ENCODE data around the gene MFSD2A. TPM values are rescaled to one million over a fixed set of nuclear protein-coding genes. Genes with fewer than 3 reads are reported as not detected.

Gene MFSD2A
- total RNA-seq, 3 donors from 2014 or later = 11.3 to 29.6 (median 24.4) TPM

DNA sequence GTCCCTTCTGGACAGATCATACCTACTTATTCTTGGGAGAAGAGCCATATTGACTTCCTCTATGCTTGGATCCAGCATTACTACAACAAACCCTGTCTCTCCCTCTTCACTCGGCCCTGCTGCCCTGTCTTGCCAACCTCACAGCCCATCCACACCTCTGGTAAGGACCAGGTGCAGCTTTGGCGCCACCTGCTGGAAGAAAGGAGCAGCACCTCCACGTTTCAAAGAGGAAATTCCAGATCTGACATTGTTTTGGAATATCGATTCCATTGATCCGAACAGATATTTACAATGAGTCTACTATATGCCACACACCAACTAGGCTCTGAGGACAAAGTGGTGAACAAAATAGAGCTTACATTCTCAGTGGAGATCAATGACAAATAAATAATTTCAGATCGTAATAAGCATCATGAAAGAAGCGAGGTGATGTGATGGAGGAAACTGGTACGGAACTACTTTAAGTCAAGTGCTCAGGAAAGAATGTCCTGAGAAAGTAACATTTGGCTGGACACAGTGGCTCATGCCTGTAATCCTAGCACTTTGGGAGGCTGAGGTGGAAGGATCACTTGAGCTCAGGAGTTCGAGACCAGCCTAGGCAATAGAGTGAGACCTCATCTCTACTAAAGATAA lies 18.7 kb downstream of the MFSD2A start:
- ATAC-seq (peak; percentile 89), DNase-seq (peak; percentile 78 to 87 (median 83))
- intact Hi-C loops (cut with DNase I, micrococcal nuclease) = loop anchor here (5.0 to 10.0 kb wide), 3 partner anchors 59 to 159 kb away; no protein-coding TSS in a partner anchor
- Histone ChIP-seq H3K4me1 (ENCODE audit: low read depth) (peaks cover 2% of the 10 kb centered on the region), H3K36me3 (ENCODE audit: low read depth) (no peaks in the 10 kb centered on the region), H3K9me3 (no peaks in the 10 kb centered on the region), H3K4me3 (no peak overlapping the region)
- TF ChIP-seq, protein P1, sequence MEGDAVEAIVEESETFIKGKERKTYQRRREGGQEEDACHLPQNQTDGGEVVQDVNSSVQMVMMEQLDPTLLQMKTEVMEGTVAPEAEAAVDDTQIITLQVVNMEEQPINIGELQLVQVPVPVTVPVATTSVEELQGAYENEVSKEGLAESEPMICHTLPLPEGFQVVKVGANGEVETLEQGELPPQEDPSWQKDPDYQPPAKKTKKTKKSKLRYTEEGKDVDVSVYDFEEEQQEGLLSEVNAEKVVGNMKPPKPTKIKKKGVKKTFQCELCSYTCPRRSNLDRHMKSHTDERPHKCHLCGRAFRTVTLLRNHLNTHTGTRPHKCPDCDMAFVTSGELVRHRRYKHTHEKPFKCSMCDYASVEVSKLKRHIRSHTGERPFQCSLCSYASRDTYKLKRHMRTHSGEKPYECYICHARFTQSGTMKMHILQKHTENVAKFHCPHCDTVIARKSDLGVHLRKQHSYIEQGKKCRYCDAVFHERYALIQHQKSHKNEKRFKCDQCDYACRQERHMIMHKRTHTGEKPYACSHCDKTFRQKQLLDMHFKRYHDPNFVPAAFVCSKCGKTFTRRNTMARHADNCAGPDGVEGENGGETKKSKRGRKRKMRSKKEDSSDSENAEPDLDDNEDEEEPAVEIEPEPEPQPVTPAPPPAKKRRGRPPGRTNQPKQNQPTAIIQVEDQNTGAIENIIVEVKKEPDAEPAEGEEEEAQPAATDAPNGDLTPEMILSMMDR (IDR thresholded peaks at IDR 0.05) = peak; percentile 86

DNA sequence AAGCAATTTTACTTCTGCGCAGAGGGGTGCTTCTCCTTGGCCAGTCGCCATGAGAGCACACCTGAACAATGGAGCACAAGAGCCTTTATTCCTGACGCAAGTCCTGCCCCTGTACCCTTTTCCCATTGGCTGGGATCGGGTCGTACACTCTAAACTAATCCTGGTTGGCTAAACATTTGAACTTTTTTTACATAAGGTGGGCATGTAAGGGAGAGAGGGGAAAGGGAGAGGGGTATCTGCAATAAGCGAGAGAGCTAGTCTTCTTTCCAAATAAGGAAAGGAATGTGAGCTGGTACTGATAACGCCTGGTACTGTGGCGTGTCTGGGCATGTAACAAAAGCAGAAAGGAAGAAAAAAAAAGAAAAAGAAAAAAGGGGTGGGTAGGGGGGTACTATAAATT lies 21.8 kb downstream of the MFSD2A start:
- Histone ChIP-seq H3K9me3 (no peaks in the 10 kb centered on the region), H3K4me1 (ENCODE audit: low read depth) (peaks cover 16% of the 10 kb centered on the region), H3K36me3 (ENCODE audit: low read depth) (no peaks in the 10 kb centered on the region), H3K4me3 (no peak overlapping the region)
- ATAC-seq (no peak), DNase-seq (no peak)
- TF ChIP-seq, protein P1 (IDR thresholded peaks at IDR 0.05) = no peak
- intact Hi-C loops (cut with DNase I, micrococcal nuclease) = loop anchor here (10.0 kb wide), 2 partner anchors 62 to 162 kb away; no protein-coding TSS in a partner anchor

DNA sequence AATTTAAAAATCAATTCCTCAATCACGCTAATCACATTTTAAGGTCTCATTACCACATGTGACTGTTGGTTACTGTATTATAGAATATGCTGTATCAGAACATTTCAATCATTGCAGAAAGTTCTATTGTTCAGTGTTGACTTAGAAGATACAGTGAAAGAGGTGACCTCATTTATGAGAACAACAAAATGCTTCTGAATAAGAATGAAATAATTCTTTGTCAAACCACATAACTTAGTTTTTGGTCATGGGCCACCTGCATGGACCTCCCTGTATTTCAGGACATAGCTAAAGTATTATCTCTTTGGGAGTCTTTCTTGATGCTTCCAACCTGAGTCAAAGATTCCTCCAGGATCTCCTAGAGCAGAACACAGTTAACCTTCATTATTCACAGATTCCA lies 22.3 kb downstream of the MFSD2A start:
- Histone ChIP-seq H3K36me3 (ENCODE audit: low read depth) (no peaks in the 10 kb centered on the region), H3K4me1 (ENCODE audit: low read depth) (peaks cover 19% of the 10 kb centered on the region), H3K4me3 (no peak overlapping the region), H3K9me3 (no peaks in the 10 kb centered on the region)
- intact Hi-C loops (cut with DNase I, micrococcal nuclease) = loop anchor here (10.0 kb wide), 2 partner anchors 62 to 162 kb away; no protein-coding TSS in a partner anchor
- TF ChIP-seq, protein P1 (IDR thresholded peaks at IDR 0.05) = no peak
- DNase-seq = no peak
- no peak for ATAC-seq

DNA sequence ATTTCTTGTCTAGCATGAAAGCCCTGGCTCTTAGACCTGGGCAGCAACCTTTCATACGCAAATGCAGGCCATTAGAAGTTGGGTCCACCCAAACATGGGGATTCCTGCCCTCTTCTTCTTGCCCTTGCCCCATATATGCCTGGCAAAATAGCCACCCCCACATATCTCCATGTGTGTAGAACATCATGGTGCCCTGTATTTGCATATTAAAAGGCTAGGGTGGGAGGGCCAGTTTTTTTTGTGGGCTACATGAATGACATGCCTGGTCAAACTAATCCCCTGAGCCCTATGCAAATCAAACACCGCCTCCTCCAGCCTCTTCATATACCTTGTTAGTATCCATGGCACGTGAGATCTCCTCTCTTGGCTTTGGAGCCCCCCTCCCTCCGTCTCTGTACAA lies 24.7 kb downstream of the MFSD2A start:
- no peak for ATAC-seq
- intact Hi-C loops (cut with DNase I, micrococcal nuclease) = loop anchor here (2.0 to 10.0 kb wide), 3 partner anchors 49 to 165 kb away; no protein-coding TSS in a partner anchor
- Histone ChIP-seq H3K36me3 (ENCODE audit: low read depth) (no peaks in the 10 kb centered on the region), H3K4me3 (no peak overlapping the region), H3K9me3 (no peaks in the 10 kb centered on the region), H3K4me1 (ENCODE audit: low read depth) (peaks cover 19% of the 10 kb centered on the region)
- TF ChIP-seq, protein P1 (IDR thresholded peaks at IDR 0.05) = no peak
- DNase-seq = no peak

DNA sequence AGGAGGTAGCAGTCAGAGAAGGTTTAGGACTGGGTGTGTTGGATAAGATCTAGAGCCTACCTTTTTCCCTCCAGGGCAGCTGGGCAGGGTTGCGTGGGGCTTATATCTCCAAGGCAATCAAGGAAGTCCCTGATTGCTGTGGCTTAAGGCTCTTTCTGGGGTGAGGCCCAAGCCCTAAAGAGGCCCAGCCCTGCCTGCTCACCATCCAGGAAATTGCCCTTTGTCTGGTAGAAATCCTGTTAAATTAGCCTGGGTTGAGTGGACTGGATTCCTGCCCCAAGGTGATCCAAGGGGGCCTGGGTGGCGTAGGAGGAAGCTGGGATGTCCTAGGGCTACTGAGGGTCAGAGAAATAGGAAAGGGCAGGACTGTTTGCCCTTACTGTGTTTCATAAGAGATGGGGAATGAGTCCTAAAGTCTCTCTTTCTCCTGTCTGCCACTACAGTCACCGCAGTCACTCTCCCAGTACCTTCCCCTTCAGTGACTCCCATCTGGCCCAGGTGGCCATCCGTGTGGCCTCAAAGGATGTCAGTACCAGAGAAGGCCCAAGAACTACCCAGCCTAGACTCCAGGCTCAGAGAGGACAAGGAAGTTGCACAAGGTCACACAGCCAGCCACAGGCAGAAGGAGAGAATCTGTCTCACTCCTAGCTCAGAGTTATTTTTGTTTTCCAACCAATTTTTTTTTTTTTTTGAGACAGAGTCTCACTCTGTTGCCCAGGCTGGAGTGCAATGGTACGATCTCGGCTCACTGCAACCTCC lies 25.8 kb downstream of the MFSD2A start:
- ATAC-seq (peak; percentile 96), DNase-seq (peak; percentile 81)
- H3K4me3 ChIP-seq = no peak overlapping the region
- H3K4me1 ChIP-seq (ENCODE audit: low read depth) = peaks cover 19% of the 10 kb centered on the region
- TF ChIP-seq, protein P1 (IDR thresholded peaks at IDR 0.05) = no peak
- intact Hi-C loops (cut with DNase I, micrococcal nuclease) = loop anchor here in 1 of 2 donors (2.0 kb wide), 1 partner anchor 48 kb away; no protein-coding TSS in a partner anchor
- no peaks in the 10 kb centered on the region for H3K9me3 ChIP-seq
- H3K36me3 ChIP-seq (ENCODE audit: low read depth) = no peaks in the 10 kb centered on the region
